Measurements from ENCODE around the gene CDS2. TPM values are rescaled to one million over a fixed set of nuclear protein-coding genes. Genes with fewer than 3 reads are reported as not detected.

Gene CDS2
- total RNA-seq, 1 donor from 2014 or later, result 23.4 TPM

DNA sequence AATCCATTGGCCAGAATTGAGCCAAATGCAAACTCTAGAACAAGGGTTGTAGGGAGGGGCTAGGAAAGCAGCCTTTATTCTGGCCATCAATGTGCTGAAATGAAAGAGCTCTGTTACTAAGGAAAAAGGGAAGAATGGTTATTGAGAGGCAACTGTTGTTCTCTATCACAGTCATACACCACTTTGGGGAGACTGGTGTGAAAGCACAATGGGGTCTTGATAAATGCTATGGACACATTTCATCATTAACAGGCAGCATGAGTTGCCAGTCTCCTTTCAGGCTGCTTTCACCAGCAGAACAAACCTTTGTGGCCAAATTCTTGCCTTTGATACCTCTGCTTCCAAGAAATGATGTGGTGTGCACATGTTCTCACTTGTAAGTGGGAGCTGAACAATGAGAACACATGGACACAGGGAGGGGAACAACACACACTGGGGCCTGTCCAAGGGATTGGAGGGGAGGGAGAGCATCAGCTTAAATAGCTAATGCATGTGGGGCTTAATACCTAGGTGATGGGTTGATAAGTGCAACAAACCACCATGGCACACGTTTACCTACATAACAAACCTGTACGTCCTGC lies 86.2 kb downstream of the CDS2 start:
- FAIRE-seq, result no peak
- TF ChIP-seq, protein P1, sequence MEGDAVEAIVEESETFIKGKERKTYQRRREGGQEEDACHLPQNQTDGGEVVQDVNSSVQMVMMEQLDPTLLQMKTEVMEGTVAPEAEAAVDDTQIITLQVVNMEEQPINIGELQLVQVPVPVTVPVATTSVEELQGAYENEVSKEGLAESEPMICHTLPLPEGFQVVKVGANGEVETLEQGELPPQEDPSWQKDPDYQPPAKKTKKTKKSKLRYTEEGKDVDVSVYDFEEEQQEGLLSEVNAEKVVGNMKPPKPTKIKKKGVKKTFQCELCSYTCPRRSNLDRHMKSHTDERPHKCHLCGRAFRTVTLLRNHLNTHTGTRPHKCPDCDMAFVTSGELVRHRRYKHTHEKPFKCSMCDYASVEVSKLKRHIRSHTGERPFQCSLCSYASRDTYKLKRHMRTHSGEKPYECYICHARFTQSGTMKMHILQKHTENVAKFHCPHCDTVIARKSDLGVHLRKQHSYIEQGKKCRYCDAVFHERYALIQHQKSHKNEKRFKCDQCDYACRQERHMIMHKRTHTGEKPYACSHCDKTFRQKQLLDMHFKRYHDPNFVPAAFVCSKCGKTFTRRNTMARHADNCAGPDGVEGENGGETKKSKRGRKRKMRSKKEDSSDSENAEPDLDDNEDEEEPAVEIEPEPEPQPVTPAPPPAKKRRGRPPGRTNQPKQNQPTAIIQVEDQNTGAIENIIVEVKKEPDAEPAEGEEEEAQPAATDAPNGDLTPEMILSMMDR (IDR thresholded peaks at IDR 0.05; ENCODE audit: insufficient read depth, low read length, severe bottlenecking), result no peak

GRCh38 chr20:5214826-5215225 lies 88.0 kb downstream of the CDS2 start:
- FAIRE-seq (no peak), DNase-seq (ENCODE audit: low read depth) (no peak)
- TF ChIP-seq, protein P1 (IDR thresholded peaks at IDR 0.05; ENCODE audit: insufficient read depth, low read length, severe bottlenecking), result no peak
- H3K36me3 ChIP-seq (ENCODE audit: control insufficient read depth, insufficient read depth, low read length), result peaks cover 3% of the 10 kb centered on the region
- no peak overlapping the region for H3K4me3 ChIP-seq (ENCODE audit: low read depth, low read length)
- H3K27me3 ChIP-seq (ENCODE audit: control insufficient read depth, insufficient read depth, low read length), result no peaks in the 10 kb centered on the region

More for the DNA sequence above, 86.2 kb downstream of the CDS2 start:
- DNase-seq (ENCODE audit: low read depth), result no peak
- Histone ChIP-seq H3K4me3 (ENCODE audit: low read depth, low read length) (no peak overlapping the region), H3K27me3 (ENCODE audit: control insufficient read depth, insufficient read depth, low read length) (no peaks in the 10 kb centered on the region), H3K36me3 (ENCODE audit: control insufficient read depth, insufficient read depth, low read length) (peaks cover 3% of the 10 kb centered on the region)

DNA sequence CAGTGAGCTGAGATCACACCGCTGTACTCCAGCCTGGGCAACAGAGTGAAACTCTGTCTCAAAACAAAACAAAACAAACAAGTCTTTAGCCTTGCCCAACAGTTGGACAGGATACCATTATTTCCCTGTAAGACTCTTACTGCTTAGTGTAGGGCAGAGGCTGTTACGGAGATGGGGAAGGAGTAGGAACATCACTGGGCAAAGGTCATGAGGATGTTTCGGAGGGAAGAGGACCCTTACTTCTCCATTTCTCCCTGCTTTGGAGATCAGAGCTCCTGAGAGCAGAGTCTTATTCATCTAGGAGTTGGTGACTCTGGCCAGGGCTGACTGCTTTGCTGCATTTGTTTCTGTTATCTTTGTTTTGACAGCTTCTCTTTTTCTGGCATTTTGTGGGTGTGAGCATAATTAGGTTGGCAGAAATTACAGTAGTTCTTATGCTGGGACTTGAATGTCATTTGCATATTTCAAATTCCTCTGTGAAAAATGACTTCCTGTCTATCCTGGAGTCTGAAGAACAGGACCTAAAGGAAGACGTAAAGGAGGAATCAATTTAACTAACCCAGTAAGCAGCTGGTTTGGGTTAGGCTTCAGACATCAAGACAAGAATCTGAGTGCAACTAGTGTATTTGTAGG lies 89.0 kb downstream of the CDS2 start:
- Histone ChIP-seq H3K4me3 (ENCODE audit: low read depth, low read length) (no peak overlapping the region), H3K36me3 (ENCODE audit: control insufficient read depth, insufficient read depth, low read length) (peaks cover 3% of the 10 kb centered on the region), H3K27me3 (ENCODE audit: control insufficient read depth, insufficient read depth, low read length) (no peaks in the 10 kb centered on the region)
- TF ChIP-seq, protein P1 (IDR thresholded peaks at IDR 0.05; ENCODE audit: insufficient read depth, low read length, severe bottlenecking), result no peak
- no peak for FAIRE-seq
- DNase-seq (ENCODE audit: low read depth), result no peak

- FAIRE-seq, result no peak
- no peak overlapping the region for H3K4me3 ChIP-seq (ENCODE audit: low read depth, low read length)
- TF ChIP-seq, protein P1 (IDR thresholded peaks at IDR 0.05; ENCODE audit: insufficient read depth, low read length, severe bottlenecking), result no peak
- peaks cover 3% of the 10 kb centered on the region for H3K36me3 ChIP-seq (ENCODE audit: control insufficient read depth, insufficient read depth, low read length)
- no peak for DNase-seq (ENCODE audit: low read depth)
- no peaks in the 10 kb centered on the region for H3K27me3 ChIP-seq (ENCODE audit: control insufficient read depth, insufficient read depth, low read length)
Observed at GRCh38 chr20:5216663-5217062, 89.9 kb downstream of the CDS2 start.

GRCh38 chr20:5217616-5218015 lies 90.8 kb downstream of the CDS2 start:
- H3K4me3 ChIP-seq (ENCODE audit: low read depth, low read length), result no peak overlapping the region
- no peak for FAIRE-seq
- no peak for DNase-seq (ENCODE audit: low read depth)
- TF ChIP-seq, protein P1 (IDR thresholded peaks at IDR 0.05; ENCODE audit: insufficient read depth, low read length, severe bottlenecking), result no peak
- H3K36me3 ChIP-seq (ENCODE audit: control insufficient read depth, insufficient read depth, low read length), result no peaks in the 10 kb centered on the region
- no peaks in the 10 kb centered on the region for H3K27me3 ChIP-seq (ENCODE audit: control insufficient read depth, insufficient read depth, low read length)
